ENCODE measurements around the gene FSIP1.
A peak's percentile ranks its signal among the peaks of the same experiment; 100 is the strongest.

Gene FSIP1

DNA sequence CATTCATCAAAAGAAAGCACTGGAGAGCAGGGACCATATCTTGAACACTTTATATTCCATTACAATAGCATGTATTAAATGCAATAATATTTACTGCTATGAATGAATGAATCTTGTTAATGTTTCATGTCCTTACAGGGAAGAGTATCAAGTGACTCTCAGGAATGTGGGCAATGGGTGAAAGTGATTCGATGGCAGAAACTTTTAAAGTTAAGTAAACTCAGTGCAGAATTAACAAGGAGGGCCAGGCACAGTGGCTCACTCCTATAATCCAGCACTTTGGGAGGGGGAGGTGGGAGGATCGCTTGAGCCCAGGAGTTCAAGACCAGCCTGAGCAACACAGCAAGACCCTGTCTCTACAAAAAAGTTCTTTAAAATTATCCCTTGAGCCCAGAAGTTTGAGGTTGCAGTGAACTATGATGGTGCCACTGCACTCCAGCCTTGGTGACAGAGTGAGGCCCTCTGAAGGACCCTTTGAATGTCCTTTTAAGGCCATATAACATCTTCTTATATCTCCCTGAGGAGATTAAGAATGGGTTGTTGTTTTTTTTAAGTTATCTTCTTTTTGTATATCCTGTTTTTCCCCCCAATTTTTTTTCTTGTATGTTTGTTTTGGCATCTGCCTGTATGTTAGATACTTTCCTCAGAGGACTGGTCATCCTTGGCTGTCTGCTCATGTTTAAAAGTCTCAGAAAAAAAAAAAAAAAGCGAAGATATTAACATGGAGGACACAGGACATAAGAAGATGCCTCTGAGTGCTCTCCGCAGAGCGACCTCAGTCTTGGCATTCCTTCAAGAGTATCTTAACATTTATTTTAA is 9.6 kb upstream of the FSIP1 start:
- no peak for DNase-seq (ENCODE audit: low spot score)

DNA sequence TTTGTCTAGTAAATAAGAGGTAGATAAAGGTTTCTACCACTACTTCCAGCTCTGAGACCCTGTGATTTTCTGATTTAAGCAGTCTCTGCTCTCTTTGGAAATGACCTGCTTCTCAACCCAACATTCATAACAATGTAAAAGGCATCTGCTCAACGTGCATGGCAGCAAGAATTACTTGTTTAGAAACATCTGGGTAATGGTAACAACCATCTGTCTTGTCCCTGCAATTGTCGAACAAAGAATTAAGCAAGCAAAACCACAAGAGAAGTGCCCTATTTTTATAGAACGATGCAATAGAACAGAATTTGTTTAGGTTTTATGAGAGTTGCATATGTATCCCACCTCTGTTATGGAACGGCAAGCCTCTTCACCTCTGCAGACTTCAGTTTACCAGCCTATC is 7.1 kb upstream of the FSIP1 start:
- no peak for DNase-seq (ENCODE audit: low spot score)

DNA sequence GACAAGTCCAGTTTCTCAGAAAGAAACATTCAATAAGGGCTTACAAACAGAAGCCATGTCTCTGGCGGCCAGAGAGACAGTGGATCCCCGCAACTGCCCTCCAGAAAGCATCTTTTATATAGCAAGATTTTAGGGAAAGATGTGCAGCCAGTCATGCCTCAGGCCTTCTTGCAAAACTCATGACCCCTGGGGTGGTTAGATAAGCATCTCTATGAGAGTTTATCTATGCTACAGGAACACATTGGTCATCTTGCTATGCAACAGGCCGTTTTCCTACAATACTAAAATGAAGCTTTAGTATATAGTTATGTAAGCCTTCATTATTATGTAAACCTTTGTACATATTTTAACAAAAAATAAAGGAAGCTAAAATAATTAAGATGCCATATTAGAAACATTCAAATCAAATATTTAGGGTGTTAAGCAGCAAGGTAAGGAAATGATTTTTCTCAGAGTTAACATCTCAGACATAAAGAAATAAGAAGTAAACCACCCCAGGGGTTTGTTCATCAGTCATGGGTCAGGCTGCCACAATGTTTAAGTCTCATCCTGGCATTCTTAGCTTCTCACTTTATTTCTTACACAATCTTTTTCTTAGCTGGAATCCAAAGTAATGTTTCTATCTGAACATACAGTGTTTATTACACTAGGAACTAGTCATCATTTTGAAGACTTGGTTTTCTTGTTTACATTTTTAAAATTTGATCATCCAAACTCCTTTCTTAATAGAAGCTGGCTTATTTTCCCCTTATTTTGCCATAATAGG is 6.3 kb upstream of the FSIP1 start:
- no peak for DNase-seq (ENCODE audit: low spot score)

DNA sequence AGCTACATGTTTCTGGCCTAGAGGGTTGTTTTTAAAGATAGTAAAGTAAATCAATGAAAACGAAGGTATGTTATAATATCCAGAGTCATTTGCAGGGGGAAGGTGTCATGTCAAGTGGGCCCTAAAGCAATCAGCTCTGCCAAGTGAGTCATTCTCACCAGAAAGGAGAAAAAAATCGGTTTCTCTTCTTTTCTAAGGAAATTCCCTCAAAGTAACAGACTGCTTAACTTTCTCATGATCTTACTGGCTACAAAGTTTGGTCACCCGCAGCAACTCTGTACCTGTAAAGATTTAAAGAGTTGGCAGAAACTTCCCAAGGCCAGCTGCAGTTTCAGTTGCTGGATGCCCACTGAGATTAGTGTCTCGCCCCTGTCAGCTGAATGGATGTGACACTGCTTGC is 5.5 kb upstream of the FSIP1 start:
- no peak for DNase-seq (ENCODE audit: low spot score)

DNA sequence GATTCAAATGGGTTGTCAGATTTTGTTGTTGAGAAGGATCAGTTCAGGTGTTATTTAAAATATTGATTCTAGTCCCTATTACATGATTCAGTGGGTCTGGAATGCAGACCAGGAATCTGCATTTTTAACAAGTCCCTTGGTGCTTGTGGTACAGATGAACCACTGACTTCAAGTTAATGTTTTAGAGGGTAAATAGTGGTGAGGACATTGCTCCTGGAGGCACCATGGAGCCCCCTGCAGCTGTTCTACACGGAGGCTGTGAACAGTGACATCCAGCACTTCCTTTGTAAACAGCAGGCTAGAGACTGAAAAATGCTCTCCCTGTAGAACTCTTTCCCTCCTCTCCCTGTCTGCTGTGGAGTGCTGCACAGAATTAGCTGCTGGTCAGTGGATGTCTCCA is 4.8 kb upstream of the FSIP1 start:
- no peak for DNase-seq (ENCODE audit: low spot score)

DNA sequence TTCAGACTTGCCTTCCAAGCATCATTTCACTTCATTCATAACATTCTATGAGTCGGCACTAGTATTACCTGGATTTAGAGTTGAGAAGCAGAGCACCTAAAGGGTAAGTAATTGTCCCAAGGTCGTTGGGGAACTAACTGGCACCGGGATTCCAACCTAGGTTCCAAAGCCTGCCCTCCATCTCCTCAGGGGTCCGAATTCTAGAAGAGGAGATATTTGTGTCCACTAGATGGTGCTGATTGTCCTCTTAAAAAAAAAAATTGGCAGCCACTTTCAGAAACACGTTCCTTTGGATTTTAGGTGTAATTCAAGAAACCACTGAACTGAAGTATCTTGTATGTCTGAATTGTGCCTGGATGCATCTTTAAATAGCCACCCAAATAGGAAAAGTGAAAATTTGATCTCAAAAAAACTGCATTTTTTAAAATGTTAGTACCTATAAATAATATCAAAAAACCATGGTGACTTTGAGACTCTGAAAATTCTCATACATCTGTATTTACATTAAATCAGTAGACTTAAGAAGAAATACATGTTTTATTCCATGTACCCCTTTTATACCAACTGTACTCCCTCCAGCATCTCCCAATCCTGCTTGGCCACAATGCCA is 3.9 kb upstream of the FSIP1 start:
- DNase-seq (ENCODE audit: low spot score): peak; percentile 39

DNA sequence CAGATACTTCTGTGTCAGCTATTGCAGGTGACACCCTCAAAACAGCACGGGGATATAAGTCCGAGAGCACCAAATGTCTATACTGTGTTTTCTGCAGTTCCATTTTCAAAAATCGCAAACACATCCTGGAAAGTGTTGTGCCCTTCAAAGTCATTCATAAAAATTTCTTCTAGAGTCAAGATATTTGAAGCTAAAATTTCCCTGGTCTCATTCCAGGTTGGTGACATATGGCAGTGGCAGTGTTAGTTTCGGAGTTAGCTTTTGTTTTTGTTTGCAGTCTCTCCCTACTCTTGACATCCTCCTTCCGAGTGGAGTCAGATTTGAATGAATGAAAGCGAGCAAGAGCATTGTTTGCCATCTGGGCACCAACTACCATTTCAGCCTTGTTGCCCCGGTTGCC is 3.2 kb upstream of the FSIP1 start:
- DNase-seq (ENCODE audit: low spot score): no peak

DNA sequence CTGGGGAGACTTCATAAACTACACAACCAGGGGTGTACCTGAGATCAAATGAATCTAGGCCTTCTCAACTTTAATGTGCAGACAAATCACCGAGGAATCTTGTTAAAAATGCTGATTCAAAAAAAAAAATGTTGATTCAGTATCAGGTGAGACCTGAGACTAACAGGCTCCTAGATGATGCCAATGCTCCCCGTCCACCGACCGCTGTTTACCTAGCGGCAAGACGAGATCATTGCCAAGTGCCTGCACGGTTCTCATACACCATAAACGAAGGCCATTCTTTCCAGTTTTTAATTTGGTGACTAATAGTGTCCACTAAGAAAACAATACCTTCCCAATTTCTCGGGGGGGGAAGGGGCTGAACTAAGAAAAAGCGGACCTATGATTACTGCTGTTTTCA is 2.5 kb upstream of the FSIP1 start:
- DNase-seq (ENCODE audit: low spot score): no peak

DNA sequence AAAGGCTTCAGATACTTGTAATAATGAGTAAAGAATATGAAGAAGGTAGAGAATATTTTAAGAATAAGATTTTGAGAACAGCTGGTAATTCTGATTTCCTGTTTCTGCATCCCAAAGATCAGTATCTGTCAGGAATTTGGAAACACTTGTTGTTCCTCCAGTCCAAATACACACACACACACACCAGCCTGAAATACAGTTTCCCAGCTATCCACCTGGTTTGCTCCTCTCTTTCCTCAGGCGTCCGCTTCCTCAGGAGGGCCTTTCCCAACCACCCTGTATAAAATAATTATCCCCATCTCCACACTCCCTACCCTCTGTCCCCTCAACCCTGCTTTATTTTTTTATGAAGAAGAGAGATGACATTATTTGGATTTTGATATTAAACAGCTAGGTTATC is 2.0 kb upstream of the FSIP1 start:
- no peak for DNase-seq (ENCODE audit: low spot score)

DNA sequence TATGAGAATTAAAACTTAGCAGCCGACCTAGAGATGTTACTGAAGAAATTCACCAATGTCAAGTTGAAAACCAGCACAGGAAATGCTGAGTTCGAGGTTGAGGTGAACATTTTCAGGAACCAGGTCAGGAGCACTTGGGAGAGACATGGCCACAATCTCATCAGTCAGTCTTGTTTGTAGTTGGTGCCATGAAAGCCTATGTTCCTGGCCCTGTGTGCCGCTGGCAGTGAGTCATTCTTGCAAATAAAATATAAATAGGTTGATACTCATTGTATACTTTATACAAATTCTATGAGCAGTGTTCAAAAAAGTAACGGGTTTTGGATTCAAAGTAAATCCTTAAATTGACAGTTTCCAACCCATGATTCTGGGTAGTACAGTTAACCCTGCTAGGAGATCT is 1.5 kb upstream of the FSIP1 start:
- DNase-seq (ENCODE audit: low spot score): no peak

DNA sequence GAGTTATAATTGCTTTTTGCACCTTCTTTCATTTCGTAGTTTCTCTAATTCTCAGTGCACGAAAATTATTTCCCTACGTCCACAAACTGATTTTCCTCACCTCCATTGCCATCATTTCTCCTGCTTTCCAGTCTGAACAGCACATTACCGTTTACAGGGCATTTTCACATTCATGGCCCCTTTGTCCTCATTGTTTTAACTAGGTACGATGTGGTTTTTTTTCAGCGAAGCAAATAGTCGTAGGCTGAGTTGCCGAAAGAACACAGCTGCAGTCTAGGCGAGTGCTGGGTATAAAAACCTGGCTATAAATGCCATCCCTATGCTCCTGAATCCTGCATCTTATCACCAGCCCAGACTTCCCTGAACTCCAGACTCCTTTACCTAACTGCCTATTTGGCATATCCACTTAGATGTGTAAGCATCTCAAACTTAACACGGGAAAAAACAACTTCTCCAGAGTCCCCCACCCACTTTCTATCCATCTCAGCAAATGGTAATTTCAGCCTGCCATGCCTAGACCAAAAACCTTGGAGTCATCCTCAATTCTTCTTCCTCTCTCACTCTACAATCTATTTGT is 691 bp upstream of the FSIP1 start:
- no peak for DNase-seq (ENCODE audit: low spot score)

DNA sequence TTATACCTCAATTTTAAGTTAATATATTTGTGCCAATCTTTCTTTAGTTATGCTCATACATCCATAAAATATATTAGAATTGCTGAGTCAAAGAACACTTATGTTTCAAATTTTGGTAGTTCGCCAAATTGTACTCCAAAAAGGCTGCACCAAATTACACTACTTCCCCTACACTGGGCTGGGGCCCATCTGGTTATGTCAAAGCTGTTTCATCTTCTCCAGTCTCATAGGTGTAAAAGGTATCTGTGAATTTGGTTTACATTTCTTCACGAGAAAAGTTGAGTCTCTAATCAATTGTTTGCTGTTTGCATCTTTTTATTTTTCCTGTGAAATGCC is 706 bp downstream of the FSIP1 start:
- no peak for DNase-seq (ENCODE audit: low spot score)

DNA sequence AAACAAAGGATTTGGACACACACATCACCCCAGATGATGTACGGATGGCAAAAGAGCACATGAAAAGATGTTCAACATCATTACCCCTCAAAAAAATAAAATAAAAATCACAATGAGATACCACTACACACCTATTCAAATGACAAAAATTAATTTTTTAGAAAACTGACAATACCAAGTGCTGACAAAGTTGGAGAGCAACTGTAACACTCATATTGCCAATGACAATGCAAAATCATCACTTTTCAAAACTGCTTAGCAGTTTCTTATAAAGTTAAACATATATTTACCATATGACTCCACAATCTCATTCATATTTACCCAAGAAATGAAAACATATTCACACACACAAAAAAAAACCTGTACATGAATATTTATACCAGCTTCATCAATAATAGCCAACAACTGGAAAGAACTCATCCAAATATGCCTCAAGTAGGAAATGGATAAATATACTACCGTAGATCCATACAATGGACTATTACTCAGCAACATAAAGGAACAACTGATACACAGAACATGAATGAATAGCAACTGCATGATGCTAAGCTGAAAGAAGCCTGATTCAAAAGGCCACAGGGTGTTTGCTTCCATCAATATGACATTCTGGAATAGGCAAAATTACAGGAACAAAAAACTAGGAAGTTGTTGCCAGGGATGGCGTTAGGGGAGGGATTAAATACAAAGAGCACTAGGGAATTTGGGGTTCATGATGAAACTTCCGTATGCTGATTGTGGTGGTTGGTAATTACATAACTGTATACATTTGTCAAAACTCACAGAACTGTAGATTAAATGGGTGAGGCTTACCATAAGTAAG is 1.3 kb downstream of the FSIP1 start:
- DNase-seq (ENCODE audit: low spot score): no peak

DNA sequence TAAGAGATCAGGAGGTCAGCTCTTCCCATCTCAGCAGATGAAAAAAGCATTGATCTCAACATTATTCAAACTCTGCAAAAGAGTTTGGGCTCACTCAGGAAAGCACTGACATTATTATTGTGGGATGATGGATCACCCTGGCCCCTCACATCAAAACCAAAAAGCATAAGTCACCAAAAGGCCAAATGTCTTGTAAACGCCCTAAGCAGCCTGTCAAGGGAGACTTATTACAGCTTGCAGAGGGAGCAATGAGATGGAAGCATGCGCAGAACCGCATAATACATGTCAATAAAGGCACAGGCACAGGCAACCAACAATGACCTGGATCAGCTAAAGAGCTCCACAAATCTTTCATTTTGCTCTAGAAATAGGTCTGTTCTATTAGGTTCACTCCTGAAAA is 4.6 kb downstream of the FSIP1 start:
- no peak for DNase-seq (ENCODE audit: low spot score)

DNA sequence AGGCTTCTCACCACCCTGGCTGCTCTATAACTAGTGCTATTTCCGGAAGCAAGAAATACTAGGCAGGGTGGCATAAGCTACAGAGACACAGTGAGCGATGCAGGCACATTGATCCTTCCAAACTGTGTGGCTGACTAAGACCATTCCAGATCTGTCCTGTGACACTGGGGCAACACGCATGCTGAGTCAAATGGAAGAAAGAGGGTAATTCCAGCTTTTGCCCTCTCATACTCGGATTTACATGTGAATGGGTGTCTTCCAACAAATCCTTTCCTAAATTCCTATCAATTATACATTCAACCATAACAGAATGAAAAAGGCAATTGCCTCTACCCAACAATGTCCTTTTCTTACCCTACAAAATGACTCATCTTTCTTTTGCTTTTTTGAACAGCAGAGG is 5.1 kb downstream of the FSIP1 start:
- no peak for DNase-seq (ENCODE audit: low spot score)

DNA sequence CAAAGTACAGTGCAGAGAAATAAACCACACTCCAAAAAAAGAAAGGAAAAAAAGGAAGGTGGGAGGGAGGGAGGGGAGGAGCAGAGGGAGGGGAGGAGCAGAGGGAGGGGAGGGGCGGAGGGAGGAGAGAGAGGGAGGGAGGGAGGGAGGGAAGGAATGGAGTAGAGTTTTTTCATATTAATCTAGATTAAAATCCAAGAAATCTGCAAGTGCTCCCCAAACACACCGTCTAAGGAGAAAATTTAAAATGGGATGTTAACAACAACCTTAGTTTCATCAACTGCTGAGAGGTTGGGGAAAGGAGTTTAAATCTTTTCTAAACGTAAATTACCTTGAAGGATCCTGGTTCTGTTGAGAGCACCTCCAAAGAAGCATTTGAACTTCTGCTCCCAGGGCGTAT is 6.6 kb downstream of the FSIP1 start:
- no peak for DNase-seq (ENCODE audit: low spot score)

DNA sequence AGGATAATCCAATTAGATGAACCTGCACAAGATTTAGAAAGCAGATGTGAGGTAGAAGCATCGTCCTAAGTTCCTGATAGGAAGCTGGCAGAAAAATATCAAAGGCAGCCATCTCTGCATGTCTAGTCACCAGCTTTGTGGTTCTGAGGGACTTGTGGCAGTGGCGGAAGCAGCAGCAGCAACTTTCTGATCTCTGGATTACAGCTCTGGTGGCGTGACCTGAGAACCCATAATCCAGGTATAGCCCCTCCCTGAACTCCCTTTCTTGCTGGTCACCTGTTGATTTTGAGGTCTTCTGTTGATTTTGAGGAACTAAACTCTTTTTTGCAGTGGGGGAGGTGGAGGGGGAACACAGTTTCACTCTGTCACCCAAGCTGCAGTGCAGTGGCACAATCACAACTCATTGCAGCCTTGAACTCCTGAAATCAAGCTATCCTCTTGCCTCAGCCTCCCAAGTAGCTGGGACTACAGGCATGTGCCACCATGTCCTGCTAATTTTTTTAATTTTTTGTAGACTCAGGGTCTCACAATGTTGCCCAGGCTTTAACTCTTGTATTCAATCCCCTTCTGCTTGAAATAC is 7.9 kb downstream of the FSIP1 start:
- DNase-seq (ENCODE audit: low spot score): peak; percentile 52

DNA sequence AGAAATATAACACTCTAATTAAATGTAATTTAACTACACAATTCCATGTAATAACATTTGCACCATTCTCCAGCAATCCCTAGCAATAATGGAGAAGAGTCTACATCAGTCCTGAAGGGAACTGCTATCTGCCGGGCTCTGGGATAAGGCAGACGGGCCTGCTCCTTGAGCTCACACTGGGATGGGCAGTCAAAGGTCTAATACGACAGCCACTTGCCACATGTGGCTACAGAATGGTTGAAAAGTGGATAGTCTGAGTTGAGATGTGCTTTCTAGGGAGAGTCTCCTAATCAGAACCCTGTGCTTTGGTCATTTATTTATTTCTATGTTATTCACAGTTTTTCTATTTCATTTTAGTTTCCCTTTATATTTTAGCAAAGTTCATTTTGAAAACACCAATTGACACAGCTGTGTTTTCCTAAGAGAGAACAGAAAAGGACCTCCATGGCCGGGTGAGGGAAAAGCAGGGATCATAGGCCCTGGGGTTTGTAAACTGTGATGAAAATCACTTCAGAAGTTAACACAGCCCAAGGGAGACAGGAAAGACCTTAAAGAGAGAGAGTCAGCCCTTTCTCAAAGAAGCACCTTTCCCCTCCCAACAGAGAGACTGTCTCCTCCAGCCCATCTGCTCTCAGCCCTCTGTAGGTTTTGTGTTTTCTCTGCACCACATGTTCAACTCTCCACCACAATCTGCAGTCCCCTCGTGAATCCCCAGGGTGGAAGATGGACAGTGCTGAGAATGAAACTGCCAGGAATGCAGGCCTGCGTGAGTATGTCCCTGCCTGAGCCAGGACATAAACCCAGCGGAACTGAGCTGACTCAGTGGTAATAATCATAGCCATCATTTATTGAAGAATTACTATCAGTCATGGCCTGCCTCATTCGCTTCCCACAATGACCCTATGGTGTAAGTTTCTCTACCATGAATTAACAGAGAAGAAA is 11.6 kb downstream of the FSIP1 start:
- DNase-seq (ENCODE audit: low spot score): no peak

DNA sequence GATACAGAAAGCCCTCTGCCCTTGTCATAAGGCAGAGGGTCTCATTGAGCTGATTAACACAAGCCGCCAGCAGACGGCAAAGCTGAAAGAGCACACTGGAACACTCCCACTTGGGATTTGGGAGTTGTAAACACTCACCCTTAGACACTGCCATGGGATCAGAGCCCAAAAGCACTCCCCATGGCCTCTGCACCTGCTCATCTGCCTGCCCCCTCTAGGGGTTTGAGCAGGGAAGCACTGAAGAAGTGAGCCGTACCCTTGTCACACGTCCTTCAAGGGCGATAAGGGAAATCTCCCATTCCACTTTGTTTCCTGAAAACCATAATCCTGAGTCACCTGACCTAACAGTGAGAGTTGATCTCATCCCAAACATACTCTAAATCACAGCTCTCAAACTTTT is 14.7 kb downstream of the FSIP1 start:
- DNase-seq (ENCODE audit: low spot score): no peak

DNA sequence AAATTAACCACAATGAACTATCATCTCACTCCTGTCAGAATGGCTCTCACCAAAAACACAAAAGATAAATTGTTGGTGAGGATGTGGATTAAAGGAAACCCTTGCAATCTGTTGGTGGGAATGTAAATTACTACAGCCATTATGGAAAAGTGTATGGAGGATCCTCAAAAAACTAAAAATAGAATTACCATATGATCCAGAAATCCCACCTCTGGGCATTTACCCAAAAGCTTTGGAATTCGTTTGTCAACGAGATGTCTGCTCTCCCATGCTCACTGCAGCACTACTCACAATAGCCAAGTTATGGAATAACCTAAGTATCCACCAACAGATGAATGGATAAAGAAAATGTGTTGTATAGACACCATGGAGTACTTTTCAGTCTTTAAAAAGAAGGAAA is 21.6 kb downstream of the FSIP1 start:
- DNase-seq (ENCODE audit: low spot score): no peak

Data from CD4-positive, alpha-beta T cell treated with Interleukin-2 at 100 ng/mL for 4 hours (primary cell).